GM21528 (cell line): ENCODE measurements around the gene IFFO2.

Experiments
- ATAC-seq: cut with Tn5 transposase; IDR thresholded peaks from one replicate; pipeline ENCODE4 v1.9.1; 2021; ENCODE audit warnings: mild to moderate bottlenecking, moderate library complexity; ENCODE audit not compliant: unreplicated experiment, low FRiP score

The IFFO2 gene

GRCh38 chr1:18951818-18952391, 4.6 kb downstream of the IFFO2 start:
- ATAC-seq = peak; percentile 35

- no peak for ATAC-seq
Observed at GRCh38 chr1:18951416-18951815, 5.1 kb downstream of the IFFO2 start.

GRCh38 chr1:18950401-18951026, 6.0 kb downstream of the IFFO2 start:
- ATAC-seq = no peak

GRCh38 chr1:18949686-18950400, 6.6 kb downstream of the IFFO2 start:
- no peak for ATAC-seq

- ATAC-seq = no peak
Observed at GRCh38 chr1:18948913-18949685, 7.4 kb downstream of the IFFO2 start.

- no peak for ATAC-seq
Observed at GRCh38 chr1:18948048-18948912, 8.2 kb downstream of the IFFO2 start.

GRCh38 chr1:18947570-18947969, 8.9 kb downstream of the IFFO2 start:
- ATAC-seq = no peak

- no peak for ATAC-seq
Observed at GRCh38 chr1:18946550-18947381, 9.7 kb downstream of the IFFO2 start.

GRCh38 chr1:18945401-18945849, 11.1 kb downstream of the IFFO2 start:
- no peak for ATAC-seq

GRCh38 chr1:18944810-18945209, 11.7 kb downstream of the IFFO2 start:
- no peak for ATAC-seq

- no peak for ATAC-seq
Observed at GRCh38 chr1:18943914-18944572, 12.4 kb downstream of the IFFO2 start.

GRCh38 chr1:18943162-18943561, 13.3 kb downstream of the IFFO2 start:
- no peak for ATAC-seq

GRCh38 chr1:18942340-18942739, 14.1 kb downstream of the IFFO2 start:
- ATAC-seq = no peak

- ATAC-seq = no peak
Observed at GRCh38 chr1:18941221-18942141, 15.0 kb downstream of the IFFO2 start.

- no peak for ATAC-seq
Observed at GRCh38 chr1:18940303-18941020, 16.0 kb downstream of the IFFO2 start.

- no peak for ATAC-seq
Observed at GRCh38 chr1:18939398-18940302, 16.8 kb downstream of the IFFO2 start.
